Aorta (tissue), 5 donors: Measurements from ENCODE around the gene ZNF148. TPM values are rescaled to one million over a fixed set of nuclear protein-coding genes. Genes with fewer than 3 reads are reported as not detected.

Experiments used
- ATAC-seq: fragments of 200-7000 bp; cut with Tn5 transposase; one replicate; pipeline ENCODE4 v1.9.1; 2022; ENCODE audit warnings: moderate library complexity; ENCODE audit not compliant: low FRiP score
- DNase-seq, 2 donors: peaks; one replicate each; pipeline ENCODE4 v3.0.0-alpha.2; 2020
- H3K27ac ChIP-seq, 2 donors: one replicate each; pipeline ENCODE4 v1.5.1; 2013; ENCODE audit warnings: low read length in 2 of 2, mild to moderate bottlenecking in 2 of 2, moderate library complexity in 2 of 2, control low read depth in 1 of 2, inconsistent platforms in 1 of 2, low read depth in 1 of 2
- H3K27me3 ChIP-seq, 2 donors: one replicate each; pipeline ENCODE4 v1.6.1; 2013; ENCODE audit warnings: control low read depth in 1 of 2, low read length in 1 of 2, mild to moderate bottlenecking in 1 of 2, moderate library complexity in 1 of 2; ENCODE audit not compliant: insufficient read depth in 2 of 2, control insufficient read depth in 1 of 2
- H3K36me3 ChIP-seq, 2 donors: one replicate each; pipeline ENCODE4 v1.6.1; 2013; ENCODE audit warnings: control low read depth in 1 of 2, low read length in 1 of 2, mild to moderate bottlenecking in 1 of 2; ENCODE audit not compliant: insufficient read depth in 2 of 2, control insufficient read depth in 1 of 2
- H3K4me1 ChIP-seq, 2 donors: one replicate each; pipeline ENCODE4 v1.6.1; 2013; ENCODE audit warnings: low read length in 2 of 2, control low read depth in 1 of 2, mild to moderate bottlenecking in 1 of 2, moderate library complexity in 1 of 2; ENCODE audit not compliant: insufficient read depth in 2 of 2, control insufficient read depth in 1 of 2
- H3K4me3 ChIP-seq, 2 donors: one replicate each; pipeline ENCODE4 v1.5.1; 2013; ENCODE audit warnings: low read length in 2 of 2, control low read depth in 1 of 2, mild to moderate bottlenecking in 1 of 2
- H3K9me3 ChIP-seq: one replicate; pipeline ENCODE4 v1.6.1; 2013; ENCODE audit warnings: mild to moderate bottlenecking, low read length; ENCODE audit not compliant: control insufficient read depth
- WGBS, 2 donors: extraction: QIAGEN DNeasy Blood & Tissue Kit; methylation state at CpG; one replicate each; pipeline ENCODE4 v1.1.7; 2013; 5-methylcytosine and 5-hydroxymethylcytosine counted together
- intact Hi-C, 2 donors: fragments of 100-400 bp; cut with DNase I; formaldehyde crosslinking; loops; one replicate each; pipeline versions ENCODE4 v1.14.2 to v1.15.0; 2022
- polyA plus RNA-seq, 2 donors: library from polyadenylated mRNA; stranded (reverse); fragments of 200-250 nt; gene quantifications; one replicate each; pipeline ENCODE4 v1.2.3, GENCODE V29; 2013
- total RNA-seq, 2 donors: library from RNA; stranded (reverse); fragmentation: NEBNext Ultra II Directional; extraction: Animal tissue kit (Norgen Biotek cat#: 25700); gene quantifications; one replicate each; pipeline ENCODE4 v1.2.1, GENCODE V29; 2021
- donor health status: healthy with polysubstance abuse.
- donor health status: Bipolar disorder and iron deficiency.
- donor health status: DM: no; HTN: no; CAD: no.
- donor health status: DM: no; HTN: no; CAD: no.
- donor health status: DM: yes; HTN: yes; CAD: no.

Gene ZNF148
- total and polyA plus RNA-seq, 4 donors: 5.3 to 63.8 (median 29.6) TPM

- intact Hi-C loops: no loop called here
- DNase-seq: no peak
- WGBS, 2 donors: 87 to 90% methylated on average over 6 of the region's 6 CpGs
Observed at GRCh38 chr3:125200731-125201139, 174.4 kb downstream of the ZNF148 start.

GRCh38 chr3:125194849-125195601, 180.1 kb downstream of the ZNF148 start:
- Histone ChIP-seq H3K27me3 (no peaks in the 10 kb centered on the region), H3K36me3 (no peaks in the 10 kb centered on the region), H3K4me3 (no peak overlapping the region), H3K4me1 (no peaks in the 10 kb centered on the region), H3K27ac (no peak overlapping the region), H3K9me3 (no peaks in the 10 kb centered on the region)
- intact Hi-C loops: no loop called here
- ATAC-seq: no peak
- 81 to 88% methylated on average over 5 of the region's 5 CpGs for WGBS, 2 donors
- no peak for DNase-seq

More at GRCh38 chr3:125200731-125201139, 174.4 kb downstream of the ZNF148 start:
- Histone ChIP-seq H3K4me3 (no peak overlapping the region), H3K27ac (no peak overlapping the region), H3K36me3 (no peaks in the 10 kb centered on the region), H3K27me3 (no peaks in the 10 kb centered on the region), H3K4me1 (no peaks in the 10 kb centered on the region), H3K9me3 (no peaks in the 10 kb centered on the region)
- no peak for ATAC-seq

DNA sequence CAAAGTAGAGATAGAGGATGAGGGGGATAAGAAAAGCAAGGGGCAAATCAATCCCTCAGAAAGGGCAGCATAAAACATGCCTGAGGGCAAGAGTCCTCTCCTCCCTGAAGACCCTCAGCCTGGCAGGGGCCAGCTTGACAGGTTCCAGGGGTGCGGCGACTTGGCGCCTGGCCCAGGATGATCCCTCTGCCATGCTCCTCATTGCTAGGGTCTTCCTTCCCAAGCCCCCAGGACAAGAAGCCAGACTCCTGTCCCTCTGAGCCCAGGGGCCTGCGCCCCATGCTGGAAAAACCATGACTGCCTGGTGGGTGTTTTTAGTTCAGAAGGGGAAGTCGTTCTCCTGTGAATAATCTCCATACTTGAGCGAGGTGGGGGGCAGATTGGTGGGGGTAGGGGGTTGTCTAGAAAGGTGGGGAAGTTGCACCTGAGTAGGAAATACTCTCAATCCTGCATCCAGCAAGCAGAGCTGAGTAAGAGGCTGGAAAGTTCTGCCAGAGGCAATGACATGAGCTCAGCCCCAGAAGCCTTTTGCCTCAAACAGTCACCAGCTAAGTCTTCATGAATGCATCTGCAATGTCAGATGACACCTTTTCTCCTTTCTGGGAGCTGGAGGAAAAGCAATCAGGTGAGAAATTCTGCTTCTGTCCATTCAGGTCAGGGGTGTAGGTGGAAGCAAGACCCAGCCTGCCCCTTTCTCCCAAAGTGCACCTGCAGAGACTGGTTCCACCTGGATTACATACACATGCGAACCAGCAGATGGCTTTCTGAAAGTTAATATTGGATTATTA, 180.9 kb downstream of the ZNF148 start:
- Histone ChIP-seq H3K27me3 (no peaks in the 10 kb centered on the region), H3K27ac (no peak overlapping the region), H3K4me3 (no peak overlapping the region), H3K36me3 (no peaks in the 10 kb centered on the region), H3K4me1 (no peaks in the 10 kb centered on the region), H3K9me3 (no peaks in the 10 kb centered on the region)
- intact Hi-C loops: no loop called here
- WGBS, 2 donors: 92 to 93% methylated on average over 7 of the region's 7 CpGs
- ATAC-seq: no peak
- DNase-seq: no peak

GRCh38 chr3:125192190-125193035, 182.7 kb downstream of the ZNF148 start:
- Histone ChIP-seq H3K4me3 (no peak overlapping the region), H3K9me3 (no peaks in the 10 kb centered on the region), H3K36me3 (no peaks in the 10 kb centered on the region), H3K27me3 (no peaks in the 10 kb centered on the region), H3K27ac (no peak overlapping the region), H3K4me1 (no peaks in the 10 kb centered on the region)
- WGBS, 2 donors: 78 to 84% methylated on average over 12 of the region's 12 CpGs
- ATAC-seq (no peak), DNase-seq (no peak)
- intact Hi-C loops: no loop called here

DNA sequence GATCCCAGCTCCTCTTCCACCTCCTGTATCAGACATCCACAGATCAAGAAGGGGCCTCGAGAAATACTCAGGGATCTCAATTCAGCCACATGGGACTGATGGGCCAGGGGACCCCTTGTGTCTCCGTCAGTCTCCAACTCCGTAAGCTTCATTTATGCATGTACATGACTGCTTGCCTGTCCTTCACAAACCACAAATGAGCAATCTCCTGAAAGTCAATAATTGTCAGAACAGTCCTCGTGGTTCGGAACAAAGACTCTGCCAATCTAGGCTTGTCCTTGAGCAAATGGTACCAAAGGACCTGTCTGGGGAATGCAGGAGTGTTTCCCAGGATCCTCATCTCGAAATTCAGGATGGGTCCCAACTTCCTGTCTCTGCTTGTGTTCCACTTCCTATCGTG, 183.4 kb downstream of the ZNF148 start:
- no peaks in the 10 kb centered on the region for H3K27me3 ChIP-seq
- intact Hi-C loops: no loop called here
- no peak overlapping the region for H3K4me3 ChIP-seq
- no peaks in the 10 kb centered on the region for H3K36me3 ChIP-seq
- DNase-seq (no peak), ATAC-seq (no peak)
- H3K4me1 ChIP-seq: no peaks in the 10 kb centered on the region
- H3K9me3 ChIP-seq: no peaks in the 10 kb centered on the region
- WGBS, 2 donors: 89 to 90% methylated on average over 7 of the region's 7 CpGs
- no peak overlapping the region for H3K27ac ChIP-seq

GRCh38 chr3:125191256-125191655, 183.9 kb downstream of the ZNF148 start:
- Histone ChIP-seq H3K27me3 (no peaks in the 10 kb centered on the region), H3K36me3 (no peaks in the 10 kb centered on the region), H3K4me3 (no peak overlapping the region), H3K9me3 (no peaks in the 10 kb centered on the region), H3K4me1 (no peaks in the 10 kb centered on the region), H3K27ac (no peak overlapping the region)
- ATAC-seq (no peak), DNase-seq (no peak)
- 87 to 92% methylated on average over 4 of the region's 4 CpGs for WGBS, 2 donors
- intact Hi-C loops: no loop called here

- DNase-seq (no peak), ATAC-seq (no peak)
- Histone ChIP-seq H3K27me3 (no peaks in the 10 kb centered on the region), H3K4me3 (no peak overlapping the region), H3K9me3 (no peaks in the 10 kb centered on the region), H3K4me1 (no peaks in the 10 kb centered on the region), H3K27ac (no peak overlapping the region), H3K36me3 (no peaks in the 10 kb centered on the region)
- WGBS, 2 donors: 62 to 92% methylated on average over 3 of the region's 3 CpGs
- intact Hi-C loops: no loop called here
Observed at GRCh38 chr3:125190786-125191185, 184.3 kb downstream of the ZNF148 start.

DNA sequence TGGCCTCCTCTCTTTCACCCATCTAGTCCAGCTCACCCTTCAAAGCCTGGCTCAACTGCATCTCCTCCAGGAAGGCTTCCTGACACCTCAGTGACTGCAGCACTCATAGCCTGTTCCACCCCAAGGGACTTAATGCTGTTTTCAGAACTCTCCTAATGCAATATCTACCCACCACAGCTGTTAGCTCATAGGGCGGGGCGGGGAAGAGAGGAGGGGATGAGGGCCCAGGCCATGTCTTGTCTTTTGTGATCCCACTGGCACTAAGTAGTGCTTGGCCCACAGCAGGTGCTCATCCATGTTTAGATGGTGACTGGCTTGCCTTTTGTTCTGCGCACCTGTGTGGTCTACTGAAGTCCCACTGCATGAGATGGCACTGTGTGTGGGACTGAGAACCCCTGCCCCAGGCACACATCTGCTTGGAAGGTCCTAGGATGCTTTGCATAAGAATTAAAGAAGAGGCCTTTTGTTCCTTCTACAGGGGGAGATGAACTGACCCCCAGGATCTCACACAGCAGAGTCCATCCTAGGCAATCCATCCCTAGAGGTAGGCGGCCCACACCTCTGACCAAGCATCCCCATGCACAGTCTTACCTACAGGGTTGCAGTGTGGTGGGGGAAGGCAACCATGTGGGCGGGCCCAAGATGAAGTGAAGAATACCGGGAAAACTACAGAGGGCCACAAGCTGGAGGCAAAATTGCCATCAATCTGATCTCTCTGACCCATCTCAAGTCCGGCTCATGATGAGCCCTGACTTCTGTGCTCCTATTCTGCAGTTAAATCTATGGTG, 185.6 kb downstream of the ZNF148 start:
- 96 to 98% methylated on average over 7 of the region's 7 CpGs for whole genome bisulfite sequencing, 2 donors
- H3K36me3 ChIP-seq: no peaks in the 10 kb centered on the region
- no peaks in the 10 kb centered on the region for H3K4me1 ChIP-seq
- no peak overlapping the region for H3K4me3 ChIP-seq
- no peaks in the 10 kb centered on the region for H3K27me3 ChIP-seq
- H3K27ac ChIP-seq: no peak overlapping the region
- no peaks in the 10 kb centered on the region for H3K9me3 ChIP-seq
- intact Hi-C loops: no loop called here
- no peak for ATAC-seq
- no peak for DNase-seq
